VCaP (cell line): ENCODE results near the gene LGALS1.

Source experiments
- H3K27ac ChIP-seq: fragments of 450-650 bp; 2 replicates; pipeline ENCODE4 v1.5.1; 2017
- TF ChIP-seq, protein P1 (sequence below): fragments of 450-650 bp; conservative IDR thresholded peaks from 2 replicates; pipeline ENCODE4 v1.5.1; 2017; ENCODE audit warnings: mild to moderate bottlenecking, moderate library complexity

Gene LGALS1

DNA sequence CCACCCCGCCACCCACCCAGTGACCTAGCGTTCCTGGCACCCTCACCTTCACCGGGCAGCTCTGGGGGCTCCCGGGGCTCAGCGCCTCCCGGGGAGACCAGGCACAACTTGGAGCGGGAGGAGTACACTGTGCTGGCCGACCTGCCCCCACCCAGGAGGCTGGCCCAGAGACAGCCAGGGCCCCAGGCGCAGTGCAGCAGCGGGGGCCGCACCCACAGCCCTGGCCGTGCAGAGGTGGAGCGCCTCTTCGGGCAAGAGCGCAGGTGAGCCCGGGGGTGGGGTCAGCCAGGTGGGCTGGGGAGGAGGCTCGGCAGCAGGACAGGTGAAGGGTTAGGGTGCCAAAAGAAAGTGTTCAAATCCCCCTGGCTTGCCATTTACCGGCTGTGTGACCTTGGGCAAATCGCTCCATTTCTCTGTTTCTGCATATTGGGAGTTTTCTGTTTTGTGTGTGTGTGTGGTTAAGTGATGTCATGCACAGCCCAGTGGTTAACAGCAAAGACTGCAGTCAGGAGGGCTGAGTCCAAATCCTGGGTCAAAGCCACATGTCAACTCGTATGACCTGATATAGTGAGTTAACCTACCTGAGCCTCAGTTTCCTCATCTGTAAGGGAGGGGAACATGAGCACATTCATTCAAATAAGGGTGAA is 50.9 kb downstream of the LGALS1 start:
- H3K27ac ChIP-seq: no peak overlapping the region
- TF ChIP-seq, protein P1, sequence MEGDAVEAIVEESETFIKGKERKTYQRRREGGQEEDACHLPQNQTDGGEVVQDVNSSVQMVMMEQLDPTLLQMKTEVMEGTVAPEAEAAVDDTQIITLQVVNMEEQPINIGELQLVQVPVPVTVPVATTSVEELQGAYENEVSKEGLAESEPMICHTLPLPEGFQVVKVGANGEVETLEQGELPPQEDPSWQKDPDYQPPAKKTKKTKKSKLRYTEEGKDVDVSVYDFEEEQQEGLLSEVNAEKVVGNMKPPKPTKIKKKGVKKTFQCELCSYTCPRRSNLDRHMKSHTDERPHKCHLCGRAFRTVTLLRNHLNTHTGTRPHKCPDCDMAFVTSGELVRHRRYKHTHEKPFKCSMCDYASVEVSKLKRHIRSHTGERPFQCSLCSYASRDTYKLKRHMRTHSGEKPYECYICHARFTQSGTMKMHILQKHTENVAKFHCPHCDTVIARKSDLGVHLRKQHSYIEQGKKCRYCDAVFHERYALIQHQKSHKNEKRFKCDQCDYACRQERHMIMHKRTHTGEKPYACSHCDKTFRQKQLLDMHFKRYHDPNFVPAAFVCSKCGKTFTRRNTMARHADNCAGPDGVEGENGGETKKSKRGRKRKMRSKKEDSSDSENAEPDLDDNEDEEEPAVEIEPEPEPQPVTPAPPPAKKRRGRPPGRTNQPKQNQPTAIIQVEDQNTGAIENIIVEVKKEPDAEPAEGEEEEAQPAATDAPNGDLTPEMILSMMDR: no peak; the same call in 1 of the 2 replicates

DNA sequence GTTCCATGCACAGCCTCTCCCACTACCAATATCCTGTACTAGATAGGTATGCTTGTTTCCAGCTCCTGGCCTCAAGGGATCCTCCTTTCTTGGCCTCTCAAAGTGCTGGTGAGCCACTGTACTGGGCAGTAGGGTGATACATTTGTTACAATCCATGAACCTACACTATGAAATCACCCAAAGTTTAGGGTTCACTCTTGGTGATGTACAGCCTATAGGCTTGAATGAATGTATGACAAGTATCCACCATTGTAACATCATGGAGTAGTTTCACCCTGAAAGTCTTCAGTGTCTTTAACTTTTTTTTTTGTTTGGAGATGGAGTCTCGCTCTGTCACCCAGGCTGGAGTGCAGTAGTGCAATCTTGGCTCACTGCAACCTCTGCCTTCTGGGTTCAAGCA is 53.2 kb downstream of the LGALS1 start:
- H3K27ac ChIP-seq: no peak overlapping the region
- TF ChIP-seq, protein P1: no peak
